Fibroblast of peridontal ligament (primary cell): ENCODE measurements around the gene RB1.
"Not testable (repeated sequence)": the region's sequence is repeated elsewhere in the genome, so short reads cannot be mapped to it uniquely, and the experiment has no call there.

Experiments
- DNase-seq: peaks from one replicate; pipeline ENCODE4 v3.0.0-alpha.2; 2010; ENCODE audit errors: extremely low read depth

Gene RB1

GRCh38 chr13:48349525-48349924 lies 46.0 kb downstream of the RB1 start:
- DNase-seq, result no peak

GRCh38 chr13:48353590-48353989 lies 50.0 kb downstream of the RB1 start:
- DNase-seq, result no peak

- not testable (repeated sequence) for DNase-seq
These were observed 52.0 kb downstream of the RB1 start for GRCh38 chr13:48355524-48355923.

- no peak for DNase-seq
These were observed 53.2 kb downstream of the RB1 start for GRCh38 chr13:48356750-48357149.

DNA sequence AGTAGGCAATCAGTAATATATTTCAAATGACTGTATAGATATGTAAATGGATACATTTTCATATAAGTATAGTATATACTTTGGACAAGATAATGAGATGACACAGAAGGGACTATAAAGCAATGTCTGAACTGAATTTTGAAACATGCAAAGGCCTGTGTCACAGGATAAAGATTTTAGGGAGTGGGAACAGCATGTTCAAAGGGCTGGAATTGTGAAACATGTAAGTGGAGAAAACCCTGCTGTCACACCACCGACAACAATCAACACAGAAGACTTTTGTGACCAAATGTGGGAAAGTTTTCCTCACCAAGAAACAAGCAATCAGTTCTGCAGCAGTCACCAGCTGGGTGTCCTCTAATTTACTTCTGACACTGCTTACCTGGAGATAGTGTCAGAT lies 66.4 kb downstream of the RB1 start:
- DNase-seq, result no peak

GRCh38 chr13:48370815-48371214 lies 67.3 kb downstream of the RB1 start:
- no peak for DNase-seq

GRCh38 chr13:48377857-48378256 lies 74.3 kb downstream of the RB1 start:
- DNase-seq, result no peak

DNA sequence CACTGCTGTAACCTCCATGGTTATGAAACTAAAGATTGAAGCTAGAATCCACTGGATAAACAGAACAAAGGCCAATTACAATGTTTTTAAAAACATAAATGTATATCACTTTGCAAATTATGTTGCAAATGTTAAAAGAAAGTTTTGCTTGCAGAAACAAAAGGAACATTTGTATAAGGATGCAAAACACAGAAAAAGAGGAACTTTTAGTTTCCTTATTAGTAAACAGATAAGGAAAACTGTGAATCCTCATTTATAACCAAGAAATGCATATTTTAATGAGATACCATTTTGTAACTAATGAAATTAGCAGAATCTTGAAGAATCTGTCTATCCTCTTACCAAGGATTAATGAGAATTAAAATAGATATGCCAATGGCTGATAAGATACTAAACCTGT lies 77.0 kb downstream of the RB1 start:
- no peak for DNase-seq

GRCh38 chr13:48383384-48383783 lies 79.8 kb downstream of the RB1 start:
- DNase-seq, result no peak

GRCh38 chr13:48386816-48387215 lies 83.3 kb downstream of the RB1 start:
- DNase-seq, result no peak

GRCh38 chr13:48391257-48391656 lies 87.7 kb downstream of the RB1 start:
- DNase-seq, result no peak

- no peak for DNase-seq
These were observed 89.6 kb downstream of the RB1 start for GRCh38 chr13:48393030-48393697.

DNA sequence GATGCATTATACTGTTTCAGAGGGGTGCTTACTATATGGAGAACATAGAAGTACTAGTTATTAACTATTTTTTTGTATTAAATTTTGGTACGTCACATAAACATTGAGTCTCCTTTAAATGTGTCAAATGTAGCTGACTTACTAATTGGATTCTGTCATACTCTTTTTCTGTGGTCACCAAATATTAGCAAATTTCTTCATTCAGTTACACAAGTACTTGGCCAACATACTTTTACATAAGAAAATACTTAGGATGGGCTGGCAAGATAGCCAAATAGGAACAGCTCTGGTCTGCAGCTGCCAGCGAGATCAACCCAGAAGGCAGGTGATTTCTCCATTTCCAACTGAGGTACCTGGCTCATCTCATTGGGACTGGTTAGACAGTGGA lies 90.1 kb downstream of the RB1 start:
- no peak for DNase-seq

DNA sequence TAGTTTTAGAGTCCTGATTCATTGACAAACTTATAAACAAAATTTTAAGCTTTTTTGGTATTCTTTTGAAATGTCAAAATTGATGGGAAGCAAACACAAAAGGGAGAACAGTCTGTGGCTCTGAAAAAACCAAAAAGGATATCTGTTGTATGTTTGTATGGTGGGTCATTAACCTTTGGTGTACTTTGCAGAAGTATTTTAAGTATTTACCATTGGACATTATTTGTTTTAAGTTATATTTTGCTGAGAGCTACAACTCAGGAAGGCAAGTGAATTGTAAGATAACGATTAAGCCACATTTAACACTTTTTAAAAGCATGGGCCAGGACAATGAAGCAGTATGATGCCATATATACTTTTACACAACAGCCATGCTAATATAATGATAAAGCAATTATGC lies 94.2 kb downstream of the RB1 start:
- DNase-seq, result no peak

DNA sequence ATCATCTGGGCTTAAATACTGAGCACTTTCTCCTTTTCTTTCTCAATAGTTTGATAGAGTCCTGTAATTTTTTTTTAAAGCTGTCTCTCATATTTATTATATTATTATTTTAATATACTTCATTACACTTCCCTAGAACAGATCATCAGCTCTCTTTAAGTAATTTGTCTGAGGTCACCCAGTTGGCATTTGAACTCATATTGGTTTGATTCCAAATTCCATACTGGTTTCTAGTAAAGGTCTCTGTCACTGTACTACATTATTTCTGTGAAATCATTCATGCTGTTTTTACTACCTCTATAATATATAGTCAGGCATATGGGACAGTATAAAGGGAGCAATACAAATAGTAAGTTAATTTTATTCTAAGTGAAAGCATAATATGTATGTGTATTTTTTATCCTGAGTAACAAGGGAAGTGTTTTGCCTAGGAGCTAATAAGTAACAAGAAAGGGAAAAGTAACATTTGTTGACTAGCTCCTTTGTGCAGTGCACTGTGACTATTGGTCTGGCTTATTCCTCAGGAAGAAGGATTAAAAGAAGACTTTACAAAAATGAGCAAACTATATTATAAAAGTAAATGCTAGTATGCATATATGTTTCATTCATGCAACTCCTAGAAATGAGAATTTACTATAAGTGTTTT lies 95.0 kb downstream of the RB1 start:
- peak; percentile 53 for DNase-seq

DNA sequence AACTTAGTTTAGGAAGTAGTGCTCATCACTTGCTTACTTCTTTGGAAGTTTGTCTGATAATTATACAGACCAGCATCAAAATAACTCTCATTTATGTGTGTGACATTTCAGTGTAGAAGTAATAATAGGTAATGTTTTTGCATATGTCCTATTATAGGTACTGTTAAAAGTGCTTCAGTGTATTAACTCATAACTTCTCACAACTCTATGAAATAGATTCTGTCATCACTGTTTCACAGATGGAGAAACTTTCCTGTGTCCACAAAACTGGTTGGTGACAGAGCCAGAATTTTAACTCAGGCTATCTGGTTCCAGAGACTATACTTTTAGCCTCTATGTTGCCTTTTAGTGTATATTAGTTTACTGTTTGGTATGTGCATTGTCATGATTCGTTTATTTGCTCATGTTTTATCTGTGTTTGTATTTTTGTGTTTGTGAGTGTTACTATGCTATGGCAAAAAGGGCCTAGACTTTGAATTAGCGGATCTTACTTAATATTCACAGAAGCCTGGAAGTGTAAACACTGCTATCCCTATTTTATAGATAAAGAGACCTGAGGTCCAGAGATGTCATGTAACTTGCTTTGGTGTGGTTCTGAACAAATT lies 96.6 kb downstream of the RB1 start:
- no peak for DNase-seq

- DNase-seq, result peak; percentile 82
These were observed 97.3 kb downstream of the RB1 start for GRCh38 chr13:48400850-48401291.

- DNase-seq, result no peak
These were observed 97.9 kb downstream of the RB1 start for GRCh38 chr13:48401480-48401879.

DNA sequence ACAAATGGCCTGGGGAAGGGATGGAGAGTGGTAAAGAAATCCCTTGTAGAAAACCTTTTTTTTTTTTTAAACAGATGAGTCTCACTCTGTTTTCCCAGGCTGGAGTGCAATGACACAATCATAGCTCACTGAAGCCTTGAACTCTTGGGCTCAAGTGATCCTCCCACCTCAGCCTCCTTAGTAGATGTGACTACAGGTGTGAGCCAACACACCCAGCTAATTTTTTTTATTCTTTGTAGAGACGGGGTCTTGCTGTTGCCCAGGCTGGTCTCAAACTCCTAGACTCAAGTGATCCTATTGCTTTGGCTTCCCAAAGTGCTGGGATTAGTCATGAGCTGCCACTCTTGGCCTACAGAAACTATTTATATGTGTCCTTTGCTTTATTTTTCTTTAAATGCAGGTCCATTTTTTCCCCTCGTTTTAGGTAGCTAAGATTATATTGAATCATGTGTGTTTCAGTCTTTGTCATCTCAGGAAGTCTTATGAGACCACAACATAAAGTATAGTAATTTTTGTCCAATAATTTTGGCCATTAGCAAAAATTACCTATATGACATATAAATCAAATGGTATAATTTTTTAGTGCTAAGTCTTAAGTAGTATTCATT lies 98.9 kb downstream of the RB1 start:
- DNase-seq, result no peak

GRCh38 chr13:48403151-48403631 lies 99.6 kb downstream of the RB1 start:
- peak; percentile 65 for DNase-seq

GRCh38 chr13:48403913-48404312 lies 100.4 kb downstream of the RB1 start:
- DNase-seq, result no peak

DNA sequence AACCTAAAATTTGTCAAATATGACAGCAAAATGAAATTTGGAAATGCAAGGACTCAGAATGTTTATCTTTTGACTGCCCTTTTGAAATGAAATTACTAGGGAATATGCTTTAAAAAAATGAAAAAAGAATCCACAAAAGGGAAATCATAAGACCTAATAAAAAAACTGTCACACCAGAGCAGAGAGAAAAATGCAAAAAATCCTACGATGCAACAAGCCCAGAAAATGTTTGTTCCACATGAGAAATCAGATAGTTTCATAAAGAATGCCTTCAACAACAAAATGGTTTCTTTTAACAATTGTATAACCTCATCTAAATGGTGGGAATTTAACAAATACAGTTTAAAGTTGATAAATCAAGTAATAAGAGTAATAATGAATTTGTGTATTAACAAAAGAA lies 101.4 kb downstream of the RB1 start:
- peak; percentile 45 for DNase-seq

DNA sequence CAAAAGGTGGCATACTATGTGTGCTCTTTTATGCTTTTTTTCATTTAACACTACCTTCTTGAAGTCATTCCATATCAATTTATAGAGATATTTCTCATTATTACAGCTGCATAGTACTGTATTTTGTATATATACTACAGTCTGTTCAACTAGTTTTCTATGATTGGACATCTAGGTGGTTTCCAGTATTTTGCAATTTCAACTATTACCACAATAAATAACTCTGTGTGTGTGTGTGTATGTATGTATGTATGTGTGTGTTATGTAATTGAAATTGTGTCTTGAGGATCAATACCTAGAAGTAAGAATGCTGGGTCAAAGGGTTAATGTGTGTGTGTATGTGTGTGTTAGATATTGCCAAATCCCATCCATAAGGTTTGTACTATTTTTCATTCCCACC lies 102.3 kb downstream of the RB1 start:
- DNase-seq, result peak; percentile 30
